MM.1S (cell line): ENCODE measurements around the gene MALRD1.

Source experiments
- DNase-seq: peaks from one replicate; pipeline ENCODE4 v3.0.0-alpha.2; 2015
- H2AFZ ChIP-seq: fragments of 300-600 bp; sonication (generic); 2 replicates; pipeline ENCODE4 v1.6.0; 2016; ENCODE audit warnings: antibody characterized with exemption, low read length
- H3F3A ChIP-seq: fragments of 300-600 bp; sonication (generic); 2 replicates; pipeline ENCODE4 v1.6.1; 2016; ENCODE audit warnings: mild to moderate bottlenecking, antibody characterized with exemption, low read length, moderate library complexity, mixed read lengths; ENCODE audit not compliant: insufficient read depth
- H3K27ac ChIP-seq: fragments of 300-600 bp; sonication (generic); 2 replicates; pipeline ENCODE4 v1.5.1; 2016; ENCODE audit warnings: mild to moderate bottlenecking, low read length
- H3K27me3 ChIP-seq: fragments of 300-600 bp; sonication (generic); replicated peaks from 2 replicates; pipeline ENCODE4 v1.6.0; 2016; ENCODE audit warnings: low read length; ENCODE audit not compliant: insufficient read depth
- H3K36me3 ChIP-seq: fragments of 300-600 bp; sonication (generic); replicated peaks from 2 replicates; pipeline ENCODE4 v1.6.1; 2016; ENCODE audit warnings: mild to moderate bottlenecking, low read length, mixed read lengths; ENCODE audit not compliant: insufficient read depth
- H3K4me1 ChIP-seq: fragments of 300-600 bp; sonication (generic); 2 replicates; pipeline ENCODE4 v1.6.1; 2016; ENCODE audit warnings: low read length, mixed read lengths
- H3K4me2 ChIP-seq: fragments of 300-600 bp; sonication (generic); 2 replicates; pipeline ENCODE4 v1.6.0; 2016; ENCODE audit warnings: low read depth, low read length
- H3K4me3 ChIP-seq: fragments of 300-600 bp; sonication (generic); 2 replicates; pipeline ENCODE4 v1.5.1; 2016; ENCODE audit warnings: low read length, mixed read lengths
- H3K79me2 ChIP-seq: fragments of 300-600 bp; sonication (generic); 2 replicates; pipeline ENCODE4 v1.6.1; 2016; ENCODE audit warnings: mixed run types, low read length, mixed read lengths
- H3K9ac ChIP-seq: fragments of 300-600 bp; sonication (generic); 2 replicates; pipeline ENCODE4 v1.6.1; 2016; ENCODE audit warnings: low read length, mixed read lengths
- H3K9me2 ChIP-seq: fragments of 300-600 bp; sonication (generic); replicated peaks from 2 replicates; pipeline ENCODE4 v1.6.1; 2016; ENCODE audit warnings: mild to moderate bottlenecking, low read length, mixed read lengths; ENCODE audit not compliant: insufficient read depth
- H3K9me3 ChIP-seq: fragments of 300-600 bp; sonication (generic); replicated peaks from 2 replicates; pipeline ENCODE4 v1.6.1; 2016; ENCODE audit warnings: mild to moderate bottlenecking, low read length, mixed read lengths; ENCODE audit not compliant: insufficient read depth
- H4K20me1 ChIP-seq: fragments of 300-600 bp; sonication (generic); 2 replicates; pipeline ENCODE4 v1.6.1; 2016; ENCODE audit warnings: mild to moderate bottlenecking, low read length, moderate library complexity, mixed read lengths; ENCODE audit not compliant: insufficient read depth
- CTCF ChIP-seq: fragments of 300-600 bp; sonication (generic); IDR thresholded peaks from 2 replicates; pipeline ENCODE4 v1.5.1; 2016; ENCODE audit warnings: antibody characterized with exemption, low read length, mixed read lengths
- EZH2 ChIP-seq: fragments of 300-600 bp; sonication (generic); optimal IDR thresholded peaks from 2 replicates; pipeline ENCODE3; 2017; ENCODE audit warnings: low read depth, mild to moderate bottlenecking, antibody characterized with exemption, low read length, mixed read lengths
- EZH2phosphoT487 ChIP-seq: fragments of 300-600 bp; sonication (generic); IDR thresholded peaks from 2 replicates; pipeline ENCODE4 v1.6.1; 2018; ENCODE audit warnings: antibody characterized with exemption, low read length

The MALRD1 gene

GRCh38 chr10:19479854-19480253 lies 431.3 kb downstream of the MALRD1 start:
- no peak overlapping the region for H3K4me2 ChIP-seq
- no peak overlapping the region for H3K27ac ChIP-seq
- TF ChIP-seq EZH2 (no peak), CTCF (no peak), EZH2phosphoT487 (no peak)
- H4K20me1 ChIP-seq: no peaks in the 10 kb centered on the region
- H3K9me3 ChIP-seq: no peaks in the 10 kb centered on the region
- H3K79me2 ChIP-seq: no peaks in the 10 kb centered on the region
- H3K9me2 ChIP-seq: no peaks in the 10 kb centered on the region
- H3F3A ChIP-seq: no peaks in the 10 kb centered on the region
- no peak overlapping the region for H3K4me3 ChIP-seq
- H2AFZ ChIP-seq: no peak overlapping the region
- no peaks in the 10 kb centered on the region for H3K27me3 ChIP-seq
- no peaks in the 10 kb centered on the region for H3K4me1 ChIP-seq
- no peak overlapping the region for H3K9ac ChIP-seq
- DNase-seq: no peak
- no peaks in the 10 kb centered on the region for H3K36me3 ChIP-seq

GRCh38 chr10:19480353-19480752 lies 431.8 kb downstream of the MALRD1 start:
- Histone ChIP-seq H3K27ac (no peak overlapping the region), H3K4me2 (no peak overlapping the region), H3K9me2 (no peaks in the 10 kb centered on the region), H3K36me3 (no peaks in the 10 kb centered on the region), H4K20me1 (no peaks in the 10 kb centered on the region), H3K4me1 (no peaks in the 10 kb centered on the region), H3K9ac (no peak overlapping the region), H2AFZ (no peak overlapping the region), H3K4me3 (no peak overlapping the region), H3K9me3 (no peaks in the 10 kb centered on the region), H3F3A (no peaks in the 10 kb centered on the region), H3K79me2 (no peaks in the 10 kb centered on the region), H3K27me3 (no peaks in the 10 kb centered on the region)
- no peak for TF ChIP-seq CTCF
- no peak for TF ChIP-seq EZH2phosphoT487
- no peak for TF ChIP-seq EZH2
- DNase-seq: no peak

- Histone ChIP-seq H3F3A (no peaks in the 10 kb centered on the region), H3K4me2 (no peak overlapping the region), H3K9me3 (no peaks in the 10 kb centered on the region), H3K9ac (no peak overlapping the region), H3K27me3 (no peaks in the 10 kb centered on the region), H3K9me2 (no peaks in the 10 kb centered on the region), H4K20me1 (no peaks in the 10 kb centered on the region), H3K36me3 (no peaks in the 10 kb centered on the region), H2AFZ (no peak overlapping the region), H3K27ac (no peak overlapping the region), H3K79me2 (no peaks in the 10 kb centered on the region), H3K4me1 (no peaks in the 10 kb centered on the region; the same call in 1 of the 2 replicates), H3K4me3 (no peak overlapping the region)
- no peak for TF ChIP-seq EZH2phosphoT487
- no peak for TF ChIP-seq CTCF
- no peak for DNase-seq
Observed at GRCh38 chr10:19483421-19483820, 434.8 kb downstream of the MALRD1 start.
